NCI-H128 (cell line): Measurements from ENCODE around the gene RFPL2.
"Not testable (repeated sequence)": the region's sequence is repeated elsewhere in the genome, so short reads cannot be mapped to it uniquely, and the experiment has no call there.

Experiments
- DNase-seq: peaks from one replicate; lab custom pipeline; 2025; ENCODE audit not compliant: unreplicated experiment; lab: John Stamatoyannopoulos, UW

The RFPL2 gene

DNA sequence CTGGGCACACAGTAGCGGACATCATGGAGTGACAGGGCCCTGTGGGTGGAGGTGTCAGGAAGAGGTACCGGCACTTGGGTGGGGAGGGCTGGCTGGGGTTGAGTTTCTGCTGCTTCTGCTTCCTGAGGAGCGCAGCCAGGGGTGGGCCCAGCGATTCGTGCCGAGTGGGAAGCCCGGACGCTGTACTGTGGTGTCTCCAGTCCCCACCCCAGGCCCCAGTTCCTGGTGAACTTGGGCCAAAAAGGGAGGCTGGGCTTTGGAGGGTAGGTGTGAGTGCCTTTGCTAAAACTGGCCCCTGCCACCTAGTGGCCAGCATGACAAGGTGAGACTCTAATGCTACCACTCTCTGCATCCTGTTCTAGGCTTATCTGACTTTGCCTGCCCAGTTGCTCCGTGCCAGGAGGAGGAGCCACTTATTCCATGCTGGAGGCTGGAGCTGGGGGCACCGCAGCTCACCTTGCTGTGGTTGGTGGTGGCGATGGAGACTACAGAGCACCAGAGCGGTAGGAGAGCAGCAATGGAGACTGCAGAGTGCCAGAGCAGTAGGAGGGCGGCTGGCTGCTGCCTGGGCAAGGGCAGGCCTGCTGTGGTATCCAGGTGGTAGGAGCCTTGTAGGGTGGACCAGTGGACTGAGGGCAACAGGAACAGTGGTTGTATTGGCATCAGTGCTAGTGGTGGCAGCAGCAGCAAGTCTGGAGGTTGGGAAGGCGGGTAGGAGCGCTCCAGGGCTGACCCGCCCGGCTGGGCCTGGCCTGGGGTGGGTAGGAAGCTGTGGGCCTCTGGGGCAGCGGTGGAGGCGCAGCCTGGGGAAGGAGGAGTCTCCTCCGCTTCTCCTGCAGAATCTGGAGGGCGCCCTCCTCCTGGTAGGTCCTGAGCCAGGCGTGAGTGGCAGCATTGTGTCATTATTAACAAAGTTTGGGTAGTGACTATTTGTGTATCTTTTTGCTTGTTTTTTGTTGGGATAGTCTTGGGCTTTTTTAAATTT lies 2.2 kb upstream of the RFPL2 start:
- DNase-seq, result no peak

DNA sequence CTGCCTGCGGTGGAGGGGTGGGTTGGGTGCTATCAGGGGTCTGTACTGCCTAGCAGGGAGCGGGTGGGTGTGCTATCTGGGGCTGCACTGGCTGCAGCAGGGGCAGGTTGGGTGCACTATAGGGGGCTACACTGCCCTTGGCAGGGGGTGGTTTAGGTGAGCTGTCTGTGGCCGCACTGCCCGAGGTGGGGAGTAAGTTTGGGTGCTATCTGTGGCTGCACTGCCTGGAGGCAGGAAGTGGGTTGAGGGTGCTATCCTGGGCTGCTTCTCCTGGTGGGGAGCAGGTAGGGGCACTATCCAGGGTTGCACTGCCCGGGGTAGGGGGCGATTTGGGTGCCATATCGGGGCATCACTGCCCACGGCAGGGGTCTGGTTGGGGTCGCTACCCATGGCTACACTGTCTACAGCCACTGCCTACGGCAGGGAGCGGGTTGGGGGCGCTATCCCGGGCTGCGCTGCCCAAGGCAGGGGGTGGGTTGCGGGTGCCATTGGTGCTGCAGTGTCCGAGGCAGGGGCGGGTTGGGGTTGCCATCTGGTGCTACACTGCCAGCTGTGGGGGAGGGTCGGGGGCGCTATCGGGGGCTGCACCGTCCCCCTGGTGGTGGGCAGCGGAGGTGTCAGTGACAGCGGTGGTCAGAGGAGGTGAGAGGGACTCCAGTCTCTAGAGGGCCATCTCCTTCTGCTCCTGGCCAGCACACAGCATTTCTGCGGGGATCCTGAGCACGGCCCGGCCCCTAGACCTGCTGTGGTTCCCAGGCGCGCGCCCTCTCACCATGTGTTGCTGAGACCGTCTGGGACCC lies 1.3 kb upstream of the RFPL2 start:
- DNase-seq, result no peak

DNA sequence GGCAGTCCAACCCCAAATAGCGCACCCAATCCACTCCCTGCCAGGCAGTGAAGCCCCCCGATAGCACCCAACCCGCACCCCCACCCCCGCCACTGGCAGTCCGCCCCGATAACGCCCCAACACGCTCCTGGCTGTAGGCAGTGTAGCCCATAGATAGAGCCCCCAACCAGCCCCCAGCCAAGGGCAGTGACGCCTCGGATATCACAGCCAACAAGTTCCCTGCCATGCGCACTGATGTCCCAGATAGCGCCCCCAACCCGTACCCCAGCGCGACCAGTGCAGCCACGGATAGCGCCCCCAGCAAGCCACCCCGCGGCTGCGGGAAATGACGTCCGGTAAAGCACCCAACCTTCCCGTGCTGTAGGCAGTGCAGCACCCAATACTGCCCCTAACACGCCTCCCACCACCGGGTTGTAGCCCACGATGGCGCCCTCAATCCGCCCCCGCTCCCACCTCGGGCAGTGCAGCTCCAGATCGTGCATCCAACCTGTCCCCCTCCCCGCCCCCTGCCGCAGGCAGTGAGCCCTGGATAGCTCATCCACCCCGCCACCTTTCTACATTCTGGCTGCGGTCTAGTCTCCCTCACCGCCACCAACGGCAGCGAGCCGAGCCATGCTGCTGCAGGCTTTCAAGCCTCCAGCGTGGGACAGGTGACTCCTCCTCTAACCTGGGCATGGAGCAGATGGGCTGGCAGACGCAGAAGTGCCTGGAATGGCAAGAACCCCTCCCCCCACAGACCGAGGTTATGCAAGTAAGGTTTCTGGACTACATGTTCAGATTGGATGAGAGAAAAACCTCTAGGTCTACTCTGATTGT lies 625 bp downstream of the RFPL2 start:
- DNase-seq, result no peak

DNA sequence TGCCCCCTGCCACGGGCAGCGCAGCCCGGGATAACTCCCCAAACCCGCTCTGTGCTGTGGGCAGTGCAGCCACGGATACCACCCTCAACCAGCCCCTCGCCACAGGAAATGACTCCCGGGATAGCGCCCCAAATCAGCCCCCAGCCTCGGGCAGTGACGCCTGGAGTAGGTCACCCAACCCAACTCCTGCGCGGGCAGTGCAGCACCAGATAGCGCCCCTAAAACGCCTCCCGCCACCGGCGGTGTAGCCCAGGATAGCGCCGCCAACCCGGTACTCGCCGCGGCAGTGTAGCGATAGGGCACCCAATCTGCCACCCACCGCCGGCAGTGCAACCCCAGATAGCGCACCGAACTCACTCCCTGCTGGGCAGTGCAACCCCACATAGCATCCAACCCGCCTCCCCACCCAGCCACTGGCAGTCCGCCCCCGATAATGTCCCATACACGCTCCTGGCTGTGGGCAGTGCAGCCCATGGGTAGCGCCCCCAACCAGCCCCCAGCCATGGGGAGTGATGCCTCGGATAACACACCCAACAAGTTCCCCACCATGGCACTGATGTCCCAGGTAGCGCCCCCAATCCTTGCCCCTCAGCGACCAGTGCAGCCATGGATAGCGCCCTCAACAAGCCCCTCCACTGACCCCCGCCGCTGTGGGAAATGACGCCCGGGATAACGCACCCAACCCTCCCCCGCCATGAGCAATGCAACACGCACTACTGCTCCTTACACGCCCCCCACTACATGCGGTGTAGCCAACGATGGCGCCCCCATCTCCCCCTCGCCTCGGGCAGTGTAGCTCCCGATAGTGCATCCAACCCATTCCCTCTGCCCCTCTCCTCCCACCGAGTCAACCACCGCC lies 1.5 kb downstream of the RFPL2 start:
- DNase-seq, result no peak

DNA sequence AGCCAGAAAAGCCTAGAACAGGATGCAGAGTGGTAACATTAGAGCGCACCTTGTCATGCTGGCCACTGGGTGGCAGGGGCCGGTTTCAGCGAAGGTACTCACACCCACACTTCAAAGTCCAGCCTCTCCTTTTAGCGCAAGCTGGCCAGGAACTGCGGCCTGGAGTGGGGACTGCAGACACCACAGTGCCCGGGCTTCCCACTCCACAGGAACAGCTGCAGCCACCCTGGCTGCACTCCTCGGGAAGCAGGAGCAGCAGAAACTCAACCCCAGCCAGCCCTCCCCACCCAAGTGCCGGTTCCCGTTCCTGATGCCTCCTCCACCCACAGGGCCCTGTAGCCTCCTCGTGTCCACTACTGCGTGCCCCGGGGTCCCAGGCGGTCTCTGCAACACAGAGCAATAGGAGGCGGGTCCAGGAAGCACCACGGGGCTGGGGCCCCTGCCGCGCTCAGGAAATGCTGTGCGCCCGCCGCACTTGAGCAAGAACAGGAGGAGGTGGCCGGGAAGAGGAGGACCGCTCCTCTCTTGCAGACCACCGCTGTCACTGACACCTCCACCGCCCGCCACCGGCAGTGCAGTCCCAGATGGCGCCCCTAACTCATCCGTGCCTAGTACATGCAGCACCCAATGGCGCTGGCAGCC lies 2.2 kb downstream of the RFPL2 start:
- DNase-seq, result no peak

DNA sequence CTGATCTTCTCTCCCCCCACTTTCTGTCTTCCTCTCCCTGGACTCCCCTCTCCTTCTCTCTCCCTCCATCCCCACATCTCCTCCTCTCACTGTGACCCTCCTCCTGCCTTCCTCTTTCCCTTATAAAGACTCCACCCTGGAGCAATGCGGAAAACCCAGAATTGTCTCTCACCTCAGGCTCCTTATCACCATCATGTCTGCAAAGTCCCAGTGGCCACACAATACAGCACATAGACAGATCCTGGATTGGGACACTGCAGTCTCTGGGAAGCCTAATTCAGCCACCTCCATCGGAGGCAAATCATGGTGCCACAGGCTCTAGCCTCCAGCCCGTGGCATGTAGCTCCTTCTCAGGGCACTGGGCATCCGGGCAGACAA lies 2.7 kb downstream of the RFPL2 start:
- DNase-seq, result no peak

DNA sequence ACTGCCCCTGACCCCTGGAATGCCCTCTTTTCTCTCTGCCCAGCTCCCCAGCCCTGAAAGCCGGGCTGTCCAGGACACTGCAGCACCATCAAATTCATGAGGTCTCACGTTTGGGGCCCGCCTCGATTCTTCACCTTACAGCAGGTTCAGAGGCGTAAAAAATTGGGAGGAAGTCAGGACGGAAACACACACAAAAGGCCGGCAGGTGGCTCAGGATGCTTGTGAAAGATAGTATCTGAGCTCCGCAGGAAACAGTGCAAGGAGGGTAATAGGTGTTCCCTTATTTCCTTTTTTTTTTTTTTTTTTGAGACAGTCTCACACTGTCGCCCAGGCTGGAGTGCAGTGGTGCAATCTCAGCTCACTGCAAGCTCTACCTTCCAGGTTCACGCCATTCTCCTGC lies 4.1 kb downstream of the RFPL2 start:
- no peak for DNase-seq

DNA sequence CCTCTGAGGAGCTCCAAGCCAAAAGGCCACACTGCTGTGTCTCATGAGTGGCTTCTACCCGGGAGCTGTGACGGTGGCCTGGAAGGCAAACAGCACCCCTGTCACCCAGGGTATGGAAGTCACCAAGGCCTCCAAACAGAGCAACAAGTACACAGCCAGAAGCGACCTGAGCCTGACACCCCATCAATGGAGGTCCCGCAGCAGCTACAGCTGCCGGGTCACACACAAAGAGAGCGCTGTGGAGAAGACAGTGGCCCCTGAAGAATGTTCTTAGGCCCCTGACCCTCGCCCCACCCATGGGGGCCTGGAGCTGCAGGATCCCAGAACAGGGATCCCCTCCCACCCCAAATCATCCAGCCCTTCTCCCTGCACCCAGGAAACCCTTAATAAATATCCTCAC lies 4.9 kb downstream of the RFPL2 start:
- DNase-seq, result no peak

DNA sequence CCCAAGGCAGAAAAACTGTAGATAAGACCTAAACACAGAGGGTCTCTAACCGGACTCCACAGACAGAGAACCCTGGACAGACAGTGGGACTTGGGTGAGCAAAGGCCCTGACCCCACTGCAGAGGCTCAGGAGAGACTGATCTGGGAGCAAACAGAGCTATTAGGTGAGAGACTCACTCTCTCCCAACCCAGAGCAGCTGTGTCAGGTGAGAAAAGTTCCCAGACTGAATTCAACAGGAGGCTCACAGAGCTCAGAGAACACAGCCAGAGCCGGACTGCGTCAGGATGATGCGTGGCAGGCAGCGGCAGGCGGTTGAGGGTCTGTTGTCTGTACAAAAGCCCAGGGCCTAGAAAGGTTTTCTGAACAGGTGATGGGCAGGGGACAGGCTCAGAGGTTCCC lies 5.5 kb downstream of the RFPL2 start:
- DNase-seq, result no peak

DNA sequence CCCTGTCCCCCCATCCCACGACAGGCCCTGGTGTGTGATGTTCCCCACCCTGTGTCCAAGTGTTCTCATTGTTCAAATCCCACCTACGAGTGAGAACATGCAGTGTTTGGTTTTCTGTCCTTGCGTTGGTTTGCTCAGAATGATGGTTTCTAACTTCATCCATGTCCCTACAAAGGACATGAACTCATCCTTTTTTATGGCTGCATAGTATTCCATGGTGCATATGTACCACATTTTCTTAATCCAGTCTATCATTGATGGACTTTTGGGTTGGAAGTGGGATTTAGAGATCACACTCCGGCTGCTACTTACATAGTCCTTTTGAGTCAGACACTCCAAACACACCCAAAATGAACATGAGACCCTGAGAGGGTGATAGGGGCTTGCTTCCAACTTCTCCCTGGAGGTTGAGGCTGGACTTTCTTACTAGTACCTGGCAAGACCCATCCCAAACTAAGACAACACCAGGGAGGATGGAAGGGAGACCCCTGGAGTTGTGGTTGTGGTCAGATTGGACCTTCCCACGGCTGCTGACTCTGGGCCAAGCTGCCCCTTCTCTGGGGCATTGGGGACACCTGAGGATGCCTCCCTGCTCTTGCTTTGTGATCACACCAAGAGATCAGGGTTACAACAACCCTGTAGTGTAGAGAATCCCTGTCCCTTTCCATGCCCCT lies 7.2 kb downstream of the RFPL2 start:
- not testable (repeated sequence) for DNase-seq

DNA sequence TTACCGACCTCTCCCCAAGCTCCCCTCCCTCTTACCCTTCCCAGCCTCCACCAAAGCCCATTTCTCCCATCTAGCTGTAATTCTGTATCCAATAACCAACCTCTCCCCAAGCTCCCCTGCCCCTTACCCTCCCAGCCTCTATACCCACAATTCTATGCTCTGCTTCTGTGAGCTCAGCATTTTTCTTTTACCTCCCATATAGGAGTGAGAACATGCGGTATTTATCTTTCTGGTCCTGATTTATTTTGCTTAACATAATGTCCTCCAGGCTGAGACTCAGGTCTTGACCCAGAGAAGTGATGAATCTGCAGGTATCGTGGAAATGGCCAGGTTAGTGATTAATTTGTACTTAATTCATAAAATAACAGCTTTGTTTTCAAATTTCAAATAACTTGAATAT lies 9.0 kb downstream of the RFPL2 start:
- DNase-seq, result not testable (repeated sequence)

DNA sequence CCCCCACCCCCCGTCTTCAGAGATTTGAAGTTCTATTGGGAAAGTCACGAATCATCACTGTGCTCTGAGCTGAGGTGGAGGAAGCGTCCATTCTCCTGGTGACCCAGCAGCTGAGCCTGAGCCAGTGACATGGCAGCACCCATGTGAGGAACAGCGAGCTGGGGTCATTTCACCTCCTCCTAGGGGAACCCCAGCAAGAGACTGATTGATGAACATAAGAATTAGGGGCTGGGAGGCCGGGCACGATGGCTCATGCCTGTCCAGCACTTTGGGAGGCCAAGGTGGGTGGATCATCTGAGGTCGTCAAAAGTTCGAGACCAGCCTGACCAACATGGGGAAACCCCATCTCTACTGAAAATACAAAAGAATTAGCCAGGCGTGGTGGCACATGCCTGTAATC lies 11.5 kb downstream of the RFPL2 start:
- not testable (repeated sequence) for DNase-seq

DNA sequence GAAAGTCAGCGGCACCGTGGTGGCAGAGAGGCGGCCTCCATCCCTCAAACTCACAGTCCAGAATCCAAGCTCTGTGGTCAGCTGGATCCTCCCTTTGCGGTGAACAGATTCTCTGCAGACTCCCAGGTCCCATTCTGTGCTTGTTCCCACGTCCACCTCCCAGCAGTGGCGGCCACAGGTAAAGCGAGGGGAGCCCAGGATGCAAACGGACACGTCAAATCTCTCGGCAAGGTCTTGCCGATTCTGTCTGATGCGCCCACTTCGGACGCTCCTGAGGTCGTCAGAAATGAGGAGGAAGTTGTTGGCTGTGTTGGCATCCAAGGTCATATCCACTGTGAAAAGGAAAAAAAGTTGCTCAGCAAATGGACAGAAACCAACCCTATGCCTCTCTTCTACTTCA lies 13.9 kb downstream of the RFPL2 start:
- not testable (repeated sequence) for DNase-seq

DNA sequence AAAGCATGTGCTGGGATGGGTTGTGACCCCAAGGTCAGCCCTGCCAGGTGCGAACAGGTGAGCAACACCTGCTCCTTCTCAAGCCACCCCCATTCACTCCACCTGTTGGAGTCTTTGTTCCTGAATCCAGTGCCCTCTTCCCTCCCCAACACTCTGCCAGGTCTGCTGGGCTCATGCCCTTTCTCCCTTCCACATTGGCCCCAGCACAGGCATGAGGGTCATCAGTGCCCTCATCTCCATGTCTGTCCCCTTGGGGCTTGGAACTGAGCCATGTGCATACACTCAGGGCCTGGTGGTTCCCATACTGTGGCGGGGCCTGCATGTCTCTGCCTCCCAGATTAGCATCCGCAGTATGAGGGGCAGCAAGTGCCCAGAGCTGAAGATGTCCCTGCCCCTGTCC lies 19.1 kb downstream of the RFPL2 start:
- DNase-seq, result no peak

DNA sequence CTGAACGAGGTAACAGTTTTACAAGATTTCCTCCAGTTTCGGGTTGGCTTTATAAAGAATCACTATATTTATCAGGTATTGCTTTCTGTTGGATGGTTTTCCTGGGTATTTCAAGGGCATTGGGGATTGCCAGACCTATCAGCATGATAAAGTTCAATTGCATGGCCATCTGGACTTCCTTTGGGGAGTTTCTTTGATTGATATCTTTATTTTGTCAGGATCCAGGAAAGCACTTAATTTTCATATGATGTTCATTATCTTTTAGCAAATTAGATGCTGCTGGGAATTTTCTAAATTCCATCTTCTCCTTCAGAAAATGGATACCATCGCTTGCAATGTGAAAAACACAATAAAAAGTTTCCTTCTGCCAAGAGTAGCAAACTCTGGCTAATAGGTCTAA lies 21.2 kb downstream of the RFPL2 start:
- DNase-seq, result no peak

DNA sequence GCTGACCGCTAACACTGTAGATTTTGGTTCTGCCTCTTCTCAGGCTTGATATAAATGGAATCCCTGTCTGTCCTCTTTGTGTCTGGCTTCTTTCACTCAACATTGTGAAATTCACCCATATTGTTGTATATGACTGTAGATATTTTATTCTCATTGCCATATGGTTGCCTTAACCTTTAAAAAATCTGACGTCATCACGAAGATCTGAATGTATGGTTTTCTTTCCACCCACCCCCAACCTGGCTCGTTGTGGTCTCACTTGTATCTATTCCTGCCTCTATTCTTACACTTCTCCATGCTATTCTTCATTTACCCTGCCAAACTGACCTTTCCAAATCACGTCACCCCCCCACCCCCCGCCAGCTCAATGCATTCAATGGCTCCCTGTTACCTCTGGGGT lies 23.8 kb downstream of the RFPL2 start:
- no peak for DNase-seq

DNA sequence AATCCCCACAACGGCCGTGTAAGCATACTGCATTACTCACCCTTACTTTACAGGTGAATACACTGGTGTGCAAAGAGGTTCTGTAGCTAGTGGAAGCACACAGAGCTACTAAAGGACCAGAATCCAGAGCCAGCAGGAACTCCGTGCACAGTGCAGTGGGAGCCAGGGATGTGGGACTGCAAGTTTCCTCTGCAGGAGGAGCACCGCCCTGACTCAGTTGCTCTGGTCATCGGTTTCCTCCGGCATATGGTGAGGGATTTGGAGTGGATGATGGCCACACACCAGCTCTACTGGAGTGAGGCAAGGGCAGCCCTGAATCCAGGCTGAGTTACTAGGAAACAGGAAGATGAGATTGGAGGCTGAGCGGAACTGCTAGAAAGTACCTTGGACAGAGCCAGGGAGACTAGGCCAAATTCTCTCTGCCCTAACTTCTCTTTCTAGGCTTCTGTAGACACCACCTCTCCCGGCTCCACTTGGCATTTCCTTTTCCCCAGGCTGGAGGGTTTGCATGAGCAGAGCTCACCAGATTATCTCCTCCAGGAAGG lies 27.6 kb downstream of the RFPL2 start:
- no peak for DNase-seq

DNA sequence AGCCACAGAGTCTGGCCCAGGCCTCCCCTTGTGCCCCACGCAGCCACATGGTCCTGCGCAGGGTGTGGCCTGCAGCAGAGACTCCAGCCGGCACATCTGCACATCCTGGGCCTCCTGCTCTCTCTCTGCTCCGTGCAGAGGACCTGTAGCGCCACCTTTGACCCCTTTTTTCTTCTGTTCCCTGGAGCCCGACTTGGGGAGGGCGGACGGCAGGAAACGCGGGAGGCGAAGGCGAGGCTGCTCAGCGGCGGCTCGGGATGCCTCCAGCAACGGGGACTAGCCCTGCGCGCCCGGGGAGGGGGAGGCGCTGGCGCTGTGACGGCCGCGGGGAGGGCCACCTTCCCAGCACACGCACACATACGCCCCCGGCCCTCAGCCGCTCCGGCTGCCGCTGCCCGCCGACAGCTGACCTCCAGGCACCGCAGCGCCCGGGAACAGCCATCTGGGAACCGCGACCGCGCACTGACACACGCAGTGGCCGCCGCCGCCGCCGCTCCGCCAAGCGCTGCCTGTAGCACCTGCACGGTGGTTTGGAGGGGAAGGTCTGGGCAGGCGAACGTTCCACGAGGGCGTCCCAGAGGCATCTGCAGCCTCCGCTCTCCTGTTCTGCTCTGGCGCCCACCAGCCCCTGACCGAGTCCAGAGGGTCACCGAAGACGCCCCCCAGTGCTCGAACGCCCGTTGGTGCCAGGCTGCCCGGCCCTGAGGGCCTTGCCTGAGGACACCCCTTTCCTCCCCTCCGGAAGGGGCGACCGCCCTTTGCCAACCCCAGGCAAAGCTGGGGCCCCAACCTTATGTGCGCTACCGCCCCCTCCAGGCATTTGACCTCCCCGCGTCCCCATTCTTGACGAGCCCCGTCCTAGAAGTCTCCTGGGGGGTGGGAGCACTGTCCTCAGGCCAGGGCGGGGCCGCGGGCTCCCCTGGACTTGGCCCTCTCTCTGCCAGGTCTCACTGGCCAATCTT lies 28.9 kb downstream of the RFPL2 start:
- no peak for DNase-seq
